HL-60 (cell line): ENCODE results near the gene TNKS1BP1.

ENCODE experiments used
- DNase-seq, 2 experiments: peaks; one replicate each; pipeline ENCODE4 v3.0.0-alpha.2; 2010 to 2020; ENCODE audit warnings: low read depth in 1 of 2, low spot score in 1 of 2
- H3K27ac ChIP-seq: fragments of 250-450 bp; sonication (Bioruptor Pico); replicated peaks from 2 replicates; pipeline ENCODE4 v1.5.1; 2020; ENCODE audit warnings: mild to moderate bottlenecking, moderate library complexity
- H3K27me3 ChIP-seq: fragments of 250-450 bp; sonication (Bioruptor Pico); 2 replicates; pipeline ENCODE4 v1.5.1; 2021; ENCODE audit warnings: mild to moderate bottlenecking, moderate library complexity; ENCODE audit not compliant: insufficient read depth, poor library complexity, severe bottlenecking
- H3K4me3 ChIP-seq: replicated peaks from 2 replicates; pipeline ENCODE4 v1.5.1; 2011; ENCODE audit warnings: mild to moderate bottlenecking, control low read depth, low read length; ENCODE audit not compliant: insufficient read depth
- CTCF ChIP-seq: IDR thresholded peaks from one replicate; pipeline ENCODE4 v1.5.1; 2011; ENCODE audit warnings: low read length, control low read depth, inconsistent platforms; ENCODE audit not compliant: insufficient read depth
- GABPA ChIP-seq: IDR thresholded peaks from 2 replicates; pipeline ENCODE4 v1.6.1; 2012; ENCODE audit warnings: low read depth
- POLR2AphosphoS5 ChIP-seq: IDR thresholded peaks from 2 replicates; pipeline ENCODE4 v1.6.1; 2012; ENCODE audit warnings: low read depth
- REST ChIP-seq: IDR thresholded peaks from 2 replicates; pipeline ENCODE4 v1.6.1; 2012; ENCODE audit warnings: low read depth; ENCODE audit not compliant: insufficient replicate concordance
- SPI1 ChIP-seq: IDR thresholded peaks from 2 replicates; pipeline ENCODE4 v1.6.1; 2012; ENCODE audit warnings: low read depth, mild to moderate bottlenecking, borderline replicate concordance

TNKS1BP1 gene

GRCh38 chr11:57344826-57345225, 20.1 kb upstream of the TNKS1BP1 start:
- no peak overlapping the region for H3K27ac ChIP-seq

GRCh38 chr11:57343825-57344224, 19.1 kb upstream of the TNKS1BP1 start:
- DNase-seq: peak in 1 of 2 experiments; percentile 41
- TF ChIP-seq POLR2AphosphoS5 (no peak), CTCF (no peak), GABPA (no peak), REST (no peak), SPI1 (no peak)
- Histone ChIP-seq H3K4me3 (no peak overlapping the region), H3K27me3 (no peaks in the 10 kb centered on the region), H3K27ac (no peak overlapping the region; the same call in 1 of the 2 replicates)

More at GRCh38 chr11:57344826-57345225, 20.1 kb upstream of the TNKS1BP1 start:
- H3K4me3 ChIP-seq: no peak overlapping the region
- TF ChIP-seq REST: no peak
- TF ChIP-seq CTCF: no peak
- no peak for TF ChIP-seq GABPA
- no peak for TF ChIP-seq POLR2AphosphoS5
- TF ChIP-seq SPI1: no peak
- no peak for DNase-seq
- H3K27me3 ChIP-seq: no peaks in the 10 kb centered on the region

GRCh38 chr11:57342702-57343101, 17.9 kb upstream of the TNKS1BP1 start:
- H3K4me3 ChIP-seq: no peak overlapping the region
- no peak for TF ChIP-seq POLR2AphosphoS5
- TF ChIP-seq CTCF: no peak
- no peak for TF ChIP-seq REST
- TF ChIP-seq SPI1: no peak
- no peak for TF ChIP-seq GABPA
- no peak overlapping the region for H3K27ac ChIP-seq
- no peaks in the 10 kb centered on the region for H3K27me3 ChIP-seq
- DNase-seq: no peak
